DMS153 treated with DMSO at 0.1 percent for 48 hours (cell line): ENCODE measurements around the gene SYNE2.
"Not testable (repeated sequence)": the region's sequence is repeated elsewhere in the genome, so short reads cannot be mapped to it uniquely, and the experiment has no call there.

Experiments used
- DNase-seq: peaks from one replicate; lab custom pipeline; 2025; ENCODE audit not compliant: unreplicated experiment; lab: John Stamatoyannopoulos, UW

The SYNE2 gene

GRCh38 chr14:64190974-64191502, 338.2 kb downstream of the SYNE2 start:
- no peak for DNase-seq

DNA sequence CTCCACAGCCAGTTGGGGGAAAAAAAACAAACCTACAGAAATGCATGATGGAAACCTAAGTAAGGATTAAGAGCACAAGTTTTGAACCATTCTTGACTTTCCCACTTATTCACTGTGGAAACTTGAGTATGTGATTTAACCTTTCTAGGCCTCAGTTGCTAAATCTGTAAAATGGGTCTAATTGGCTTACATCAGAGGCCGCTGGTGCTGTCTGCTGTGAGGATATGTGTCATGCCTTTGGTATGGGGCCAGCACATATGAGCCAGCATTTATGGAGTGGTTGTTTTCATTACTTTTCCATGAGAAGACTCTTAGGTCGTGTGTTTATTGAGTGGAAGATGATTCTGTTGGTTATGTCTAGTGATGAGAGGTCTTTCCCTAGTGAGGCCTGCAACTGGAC, 339.0 kb downstream of the SYNE2 start:
- DNase-seq, result no peak

- DNase-seq, result no peak
Observed at GRCh38 chr14:64193821-64194220, 341.0 kb downstream of the SYNE2 start.

DNA sequence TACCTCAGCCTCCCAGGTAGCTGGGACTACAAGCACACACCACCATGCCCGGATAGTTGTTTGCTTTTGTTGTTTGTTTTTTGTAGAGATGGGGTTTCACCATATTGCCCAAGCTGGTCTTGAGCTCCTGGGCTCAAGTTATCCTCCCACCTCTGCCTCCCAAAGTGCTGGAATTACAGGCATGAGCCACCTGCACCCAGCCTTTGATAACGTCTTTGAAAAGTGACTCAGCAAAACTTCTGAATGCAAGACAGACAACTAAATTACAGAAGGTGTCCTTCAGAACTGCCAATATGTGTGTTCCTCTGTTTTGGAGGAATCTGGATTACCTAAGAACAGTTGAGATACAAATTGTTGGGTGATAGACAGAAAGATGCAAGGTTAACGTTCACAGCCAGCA, 341.6 kb downstream of the SYNE2 start:
- DNase-seq, result no peak

DNA sequence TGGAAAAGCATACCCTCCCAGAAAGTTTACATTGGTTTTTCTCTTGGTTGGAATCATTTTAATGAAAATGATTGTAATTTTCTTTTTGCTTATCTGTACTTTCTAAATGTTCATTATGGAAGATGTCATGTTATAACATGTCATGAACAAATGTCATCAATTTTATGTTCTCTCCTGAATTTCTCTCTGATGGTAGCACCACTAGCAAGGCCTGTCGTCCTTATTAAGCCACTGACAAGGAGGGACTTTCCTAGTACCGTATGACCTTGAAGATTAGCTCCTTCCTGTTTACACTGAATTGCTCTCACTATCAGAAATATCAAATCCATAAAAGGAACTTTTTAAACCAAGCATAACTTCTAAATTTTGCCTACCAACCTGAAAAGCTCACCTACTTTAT, 342.4 kb downstream of the SYNE2 start:
- no peak for DNase-seq

- no peak for DNase-seq
Observed at GRCh38 chr14:64196056-64196455, 343.3 kb downstream of the SYNE2 start.

DNA sequence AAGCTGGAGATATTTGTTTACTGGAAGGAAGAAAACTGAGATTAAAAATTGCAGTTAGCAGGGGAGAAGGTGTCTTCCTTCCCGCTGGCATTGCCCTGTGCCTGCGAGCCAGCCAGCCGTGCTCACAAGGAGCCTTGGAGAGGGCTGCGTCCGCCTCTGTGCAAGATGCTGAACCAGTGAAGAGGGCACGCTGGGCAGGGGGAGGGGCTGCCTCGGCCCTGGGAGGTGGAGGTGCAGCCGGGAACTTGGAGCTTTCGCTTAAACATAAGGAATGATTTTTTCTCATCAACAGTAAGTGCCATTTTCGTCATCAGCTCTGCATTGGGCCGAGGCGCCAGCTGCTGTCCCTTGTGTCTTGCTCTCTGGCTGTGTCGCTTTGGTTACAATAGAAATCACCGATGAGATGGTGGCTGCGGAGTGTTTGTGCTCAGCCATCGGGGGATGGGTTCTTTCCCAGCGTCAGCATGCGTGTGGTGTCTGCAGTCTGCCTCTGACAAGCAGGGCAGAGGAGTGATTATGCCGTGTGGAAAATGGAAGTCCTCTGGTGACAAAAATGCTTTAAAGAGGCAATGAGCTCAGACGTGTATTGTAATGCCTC, 344.1 kb downstream of the SYNE2 start:
- DNase-seq, result no peak

- DNase-seq, result no peak
Observed at GRCh38 chr14:64197996-64198395, 345.2 kb downstream of the SYNE2 start.

GRCh38 chr14:64198486-64198885, 345.7 kb downstream of the SYNE2 start:
- DNase-seq, result no peak

DNA sequence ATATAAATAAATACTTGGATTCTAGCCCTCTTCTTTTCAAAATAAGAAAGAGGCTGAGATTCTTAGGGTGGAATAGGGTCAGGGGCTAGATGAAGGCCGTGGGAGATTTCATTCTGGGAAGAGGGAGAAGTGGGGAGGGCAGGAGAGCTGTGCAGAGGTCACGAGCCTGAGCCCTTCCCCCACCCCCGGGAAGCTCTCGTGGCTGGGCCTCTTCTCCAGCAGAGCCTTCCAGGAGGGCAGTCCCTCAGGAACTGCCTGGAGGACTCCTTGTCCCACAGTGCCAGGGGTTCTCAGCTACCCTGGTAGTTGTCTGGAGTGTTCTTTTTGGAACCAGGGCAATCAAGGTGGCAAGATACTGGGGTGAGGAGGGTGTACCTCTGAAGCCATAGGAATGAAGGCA, 347.4 kb downstream of the SYNE2 start:
- DNase-seq, result no peak

DNA sequence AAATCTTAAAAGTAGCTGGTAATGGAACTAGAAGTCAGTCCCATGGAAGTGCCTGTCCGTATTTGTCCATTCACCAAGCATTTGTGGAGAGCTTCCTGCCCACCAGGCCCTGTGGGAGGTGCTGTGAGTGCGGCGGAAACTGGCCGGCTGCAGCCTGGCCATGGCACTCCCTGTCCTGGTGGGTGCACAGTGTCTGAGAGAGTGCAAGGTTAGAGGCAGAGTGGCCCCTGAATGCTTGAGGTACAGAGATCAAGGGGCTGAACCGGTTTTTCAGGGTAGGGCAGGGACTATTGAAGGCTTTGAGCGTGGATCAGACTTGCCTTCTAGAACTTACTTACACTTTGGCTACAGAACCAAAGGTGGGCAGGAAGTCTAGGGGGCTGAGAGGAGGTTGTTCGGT, 348.5 kb downstream of the SYNE2 start:
- DNase-seq, result no peak

- DNase-seq, result no peak
Observed at GRCh38 chr14:64201921-64202545, 349.2 kb downstream of the SYNE2 start.

DNA sequence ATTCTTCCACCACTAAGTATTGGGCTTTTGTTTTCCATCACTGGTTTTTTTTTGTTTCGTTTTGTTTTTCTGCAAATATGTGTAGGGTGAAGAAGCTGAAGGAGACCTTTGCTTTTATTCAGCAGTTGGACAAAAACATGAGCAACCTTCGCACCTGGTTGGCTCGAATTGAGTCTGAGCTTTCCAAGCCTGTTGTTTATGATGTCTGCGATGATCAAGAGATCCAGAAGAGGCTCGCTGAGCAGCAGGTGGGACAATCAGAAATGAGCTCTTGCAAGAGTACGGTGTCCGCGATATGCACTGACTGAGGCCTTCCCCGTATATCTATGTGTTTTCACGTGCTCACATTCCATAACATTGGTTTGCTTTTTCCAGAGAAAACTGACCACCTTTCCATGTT, 349.9 kb downstream of the SYNE2 start:
- DNase-seq, result no peak

- DNase-seq, result no peak
Observed at GRCh38 chr14:64203366-64204006, 350.7 kb downstream of the SYNE2 start.

- DNase-seq, result no peak
Observed at GRCh38 chr14:64208261-64208660, 355.5 kb downstream of the SYNE2 start.

DNA sequence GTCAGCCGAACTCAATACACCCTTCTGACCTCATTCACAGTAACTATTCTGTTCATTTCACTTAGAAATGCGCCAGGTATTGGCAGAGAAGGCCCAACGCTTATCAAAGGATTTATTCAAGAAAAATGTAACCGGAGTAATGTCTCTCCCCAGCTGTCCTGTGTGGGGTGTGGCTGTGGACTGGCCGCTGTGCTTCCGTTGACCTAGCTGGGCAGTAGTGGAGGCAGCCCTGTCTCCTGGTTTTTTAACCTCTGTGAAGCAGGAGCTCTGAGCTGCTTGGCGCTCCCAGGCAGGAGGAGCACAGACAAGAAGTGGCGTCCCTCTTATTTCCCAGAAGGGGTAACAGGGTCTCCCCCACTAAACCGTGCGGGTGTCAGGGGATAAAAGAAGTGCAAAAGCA, 356.2 kb downstream of the SYNE2 start:
- DNase-seq, result no peak

DNA sequence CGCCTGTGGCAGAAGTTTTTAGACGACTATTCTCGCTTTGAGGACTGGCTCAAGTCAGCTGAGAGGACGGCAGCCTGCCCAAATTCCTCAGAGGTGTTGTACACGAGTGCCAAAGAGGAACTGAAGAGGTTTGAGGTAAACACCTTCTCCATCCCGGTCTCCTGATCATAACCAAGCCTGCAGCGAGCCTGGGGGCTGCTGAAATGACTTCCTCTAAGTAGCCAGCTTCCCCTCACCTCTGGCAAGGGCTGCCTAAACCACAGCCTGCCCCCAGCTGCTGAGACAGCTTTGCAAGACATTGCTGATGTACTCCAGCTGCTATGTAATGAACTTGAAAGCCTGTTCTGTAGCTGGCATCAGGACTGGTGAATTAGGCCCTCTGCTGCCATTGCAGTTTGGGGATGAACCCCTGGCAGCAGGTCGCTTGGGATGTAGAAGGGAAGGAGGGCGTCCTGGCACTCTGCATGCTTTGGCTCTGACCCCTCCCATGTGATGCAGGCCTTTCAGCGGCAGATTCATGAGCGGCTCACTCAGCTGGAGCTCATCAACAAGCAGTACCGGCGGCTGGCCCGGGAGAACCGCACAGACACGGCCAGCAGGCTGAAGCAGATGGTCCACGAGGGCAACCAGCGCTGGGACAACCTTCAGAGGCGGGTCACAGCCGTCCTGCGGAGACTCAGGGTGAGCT, 356.8 kb downstream of the SYNE2 start:
- no peak for DNase-seq

GRCh38 chr14:64210216-64210615, 357.4 kb downstream of the SYNE2 start:
- DNase-seq, result no peak

- DNase-seq, result not testable (repeated sequence)
Observed at GRCh38 chr14:64210912-64211311, 358.1 kb downstream of the SYNE2 start.

DNA sequence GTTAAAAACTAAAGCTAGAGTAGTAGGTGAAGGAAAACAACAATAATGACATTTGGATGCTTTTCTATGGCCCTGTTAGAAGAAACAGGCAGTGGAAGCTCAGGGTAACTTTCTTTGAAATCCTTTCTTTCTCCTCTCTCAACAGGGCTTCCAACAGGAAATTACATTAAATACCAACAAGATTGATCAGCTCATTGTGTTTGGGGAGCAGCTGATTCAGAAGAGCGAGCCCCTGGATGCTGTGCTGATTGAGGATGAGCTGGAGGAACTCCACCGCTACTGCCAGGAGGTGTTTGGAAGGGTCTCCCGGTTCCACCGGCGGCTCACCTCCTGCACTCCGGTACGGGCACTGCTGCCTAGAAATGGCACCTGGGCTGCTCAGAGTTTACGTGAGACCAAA, 359.9 kb downstream of the SYNE2 start:
- DNase-seq, result no peak

GRCh38 chr14:64213086-64213485, 360.3 kb downstream of the SYNE2 start:
- DNase-seq, result no peak
